Measurements from ENCODE around the gene CXCL16. TPM values are rescaled to one million over a fixed set of nuclear protein-coding genes. Genes with fewer than 3 reads are reported as not detected.

Gene CXCL16
- total RNA-seq, 4 donors from 2014 or later: 1.0 to 9.1 (median 7.1) TPM

GRCh38 chr17:4712526-4712925 is 27.2 kb downstream of the CXCL16 start:
- H3K27ac ChIP-seq: no peak overlapping the region
- intact Hi-C loops (cut with DNase I; ENCODE audit: low total_unique reads): no loop called here
- no peaks in the 10 kb centered on the region for H3K36me3 ChIP-seq
- H3K4me3 ChIP-seq: no peak overlapping the region
- no peaks in the 10 kb centered on the region for H3K9me3 ChIP-seq
- peaks cover 0 to 4% of the 10 kb centered on the region in 2 donors for H3K4me1 ChIP-seq
- TF ChIP-seq CTCF (IDR thresholded peaks at IDR 0.05): no peak
- TF ChIP-seq POLR2A (IDR thresholded peaks at IDR 0.05): no peak
- H3K27me3 ChIP-seq: no peaks in the 10 kb centered on the region
- no peak for DNase-seq

DNA sequence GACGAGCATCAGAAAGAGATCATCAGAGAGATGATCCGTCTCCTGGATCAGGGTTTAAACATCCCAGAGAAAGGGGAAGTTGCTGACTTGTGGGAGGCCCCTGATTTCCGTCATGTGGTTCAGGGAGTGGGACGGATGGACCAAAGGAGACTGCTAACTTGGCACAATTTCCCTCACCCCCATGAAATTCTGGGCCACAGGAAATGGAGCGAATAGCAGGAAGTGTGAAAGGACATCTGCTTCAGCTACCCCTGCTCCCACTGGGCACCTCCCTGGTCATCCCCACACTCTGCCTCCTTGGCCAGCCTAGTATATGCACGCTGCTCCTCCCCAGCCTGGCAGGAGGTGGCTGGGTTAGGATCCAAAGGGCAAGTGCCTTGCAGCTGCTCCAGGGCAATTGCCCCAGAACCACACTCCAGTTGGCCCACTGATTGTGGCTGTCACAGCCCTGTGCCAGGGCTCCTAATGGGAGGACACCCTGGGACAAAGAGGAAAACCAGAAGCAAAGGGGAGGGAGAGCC is 28.0 kb downstream of the CXCL16 start:
- Histone ChIP-seq H3K9me3 (no peaks in the 10 kb centered on the region), H3K4me1 (peaks cover 0 to 4% of the 10 kb centered on the region in 2 donors), H3K27ac (no peak overlapping the region), H3K36me3 (no peaks in the 10 kb centered on the region), H3K27me3 (no peaks in the 10 kb centered on the region), H3K4me3 (no peak overlapping the region)
- intact Hi-C loops (cut with DNase I; ENCODE audit: low total_unique reads): no loop called here
- no peak for DNase-seq
- no peak for TF ChIP-seq POLR2A (IDR thresholded peaks at IDR 0.05)
- TF ChIP-seq CTCF (IDR thresholded peaks at IDR 0.05): no peak

GRCh38 chr17:4710693-4711634 is 28.8 kb downstream of the CXCL16 start:
- DNase-seq: no peak
- Histone ChIP-seq H3K4me1 (peaks cover 0 to 4% of the 10 kb centered on the region in 2 donors), H3K27ac (peak overlapping the region; percentile 91 to 92), H3K9me3 (no peaks in the 10 kb centered on the region), H3K36me3 (no peaks in the 10 kb centered on the region), H3K4me3 (peak overlapping the region; percentile 68 to 85), H3K27me3 (no peaks in the 10 kb centered on the region)
- intact Hi-C loops (cut with DNase I; ENCODE audit: low total_unique reads): no loop called here
- no peak for TF ChIP-seq POLR2A (IDR thresholded peaks at IDR 0.05)
- no peak for TF ChIP-seq CTCF (IDR thresholded peaks at IDR 0.05)

DNA sequence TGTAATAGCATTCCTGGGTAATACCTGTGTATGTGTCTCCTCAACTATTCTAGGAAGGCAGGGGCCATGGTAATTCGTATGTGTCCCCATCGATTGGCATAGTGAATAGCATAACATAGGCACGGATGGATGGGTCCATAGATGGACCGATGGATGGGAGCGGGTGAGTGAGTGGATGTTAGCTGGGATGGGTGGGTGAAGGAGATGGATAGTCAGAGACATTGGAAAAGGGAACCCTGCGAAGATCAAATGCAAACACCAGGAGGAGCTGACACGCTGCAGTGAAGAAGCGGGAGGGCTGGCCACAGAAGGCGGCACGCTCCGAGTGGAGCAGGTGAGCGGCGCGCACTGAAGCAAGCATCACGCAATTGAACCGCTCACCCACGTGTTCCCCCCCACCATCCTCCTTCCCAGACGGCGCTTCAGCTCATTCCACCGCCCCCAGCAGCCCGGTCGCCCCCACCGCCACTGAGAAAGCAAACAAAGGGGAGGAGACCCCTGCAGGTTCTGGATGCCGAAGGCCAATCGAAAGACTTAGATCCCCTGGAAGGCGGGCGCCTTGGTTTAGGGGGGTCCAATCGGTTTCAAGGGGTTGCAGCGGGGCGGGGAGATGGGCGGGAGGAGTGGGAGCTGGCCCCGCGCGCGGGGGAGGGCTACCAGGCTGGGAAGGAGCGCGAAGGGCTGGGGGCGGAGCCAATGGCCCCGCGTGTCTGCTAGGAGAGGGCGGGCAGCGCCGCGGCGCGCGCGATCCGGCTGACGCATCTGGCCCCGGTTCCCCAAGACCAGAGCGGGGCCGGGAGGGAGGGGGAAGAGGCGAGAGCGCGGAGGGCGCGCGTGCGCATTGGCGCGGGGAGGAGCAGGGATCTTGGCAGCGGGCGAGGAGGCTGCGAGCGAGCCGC is 29.7 kb downstream of the CXCL16 start, which contains the start of gene ARRB2:
Gene ARRB2, plus strand, starts transcription at position 839 of the 899 bp plus-strand sequence. CDS start 90 bp downstream, outside the sequence.
- no peaks in the 10 kb centered on the region for H3K36me3 ChIP-seq
- peak within 1 kb of the TSS; percentile 91 to 92 for H3K27ac ChIP-seq
- intact Hi-C loops (cut with DNase I; ENCODE audit: low total_unique reads): no loop called here
- peaks cover 0 to 4% of the 10 kb centered on the region in 2 donors for H3K4me1 ChIP-seq
- H3K27me3 ChIP-seq: no peaks in the 10 kb centered on the region
- H3K9me3 ChIP-seq: no peaks in the 10 kb centered on the region
- TF ChIP-seq CTCF (IDR thresholded peaks at IDR 0.05) (peak; percentile 57 to 80 (median 74)), POLR2A (IDR thresholded peaks at IDR 0.05) (peak; percentile 19 to 63)
- peak; percentile 98 to 99 for DNase-seq
- H3K4me3 ChIP-seq: peak within 1 kb of the TSS; percentile 68 to 85

All from uterus (tissue), 4 donors.